H9 (cell line): ENCODE data around the gene DGLUCY. TPM values are rescaled to one million over a fixed set of nuclear protein-coding genes. Genes with fewer than 3 reads are reported as not detected.

Source experiments
- DNase-seq: peaks from one replicate; pipeline ENCODE4 v3.0.0-alpha.2; 2017
- H2AFZ ChIP-seq: one replicate; pipeline ENCODE4 v1.6.1; 2013; ENCODE audit warnings: mild to moderate bottlenecking, low read length, control low read depth, moderate library complexity
- H2AK5ac ChIP-seq: 2 replicates; pipeline ENCODE4 v1.6.1; 2013; ENCODE audit warnings: low read length, control low read depth, mixed read lengths; ENCODE audit not compliant: insufficient read length
- H2BK120ac ChIP-seq: one replicate; pipeline ENCODE4 v1.6.1; 2013; ENCODE audit warnings: low read depth, mild to moderate bottlenecking, low read length, control low read depth, inconsistent platforms; ENCODE audit not compliant: poor library complexity, severe bottlenecking
- H2BK12ac ChIP-seq: 2 replicates; pipeline ENCODE4 v1.6.1; 2013; ENCODE audit warnings: low read length, control low read depth, mixed read lengths, low read depth; ENCODE audit not compliant: insufficient read length
- H2BK15ac ChIP-seq: 2 replicates; pipeline ENCODE4 v1.6.1; 2013; ENCODE audit warnings: low read depth, low read length, control low read depth
- H2BK20ac ChIP-seq: one replicate; pipeline ENCODE4 v1.6.1; 2013; ENCODE audit warnings: low read depth, mild to moderate bottlenecking, low read length, control low read depth, inconsistent platforms; ENCODE audit not compliant: poor library complexity, severe bottlenecking
- H2BK5ac ChIP-seq: 2 replicates; pipeline ENCODE4 v1.6.1; 2013; ENCODE audit warnings: low read length, control low read depth, mixed read lengths; ENCODE audit not compliant: insufficient read length
- H3K14ac ChIP-seq: 2 replicates; pipeline ENCODE4 v1.6.1; 2013; ENCODE audit warnings: low read length, control low read depth; ENCODE audit not compliant: insufficient read depth
- H3K18ac ChIP-seq: 2 replicates; pipeline ENCODE4 v1.6.1; 2013; ENCODE audit warnings: low read depth, mild to moderate bottlenecking, mixed read lengths, low read length, control low read depth; ENCODE audit not compliant: insufficient read length
- H3K23ac ChIP-seq: 2 replicates; pipeline ENCODE4 v1.6.1; 2013; ENCODE audit warnings: low read length, control low read depth, mixed read lengths, low read depth; ENCODE audit not compliant: insufficient read length
- H3K23me2 ChIP-seq: 2 replicates; pipeline ENCODE4 v1.6.1; 2013; ENCODE audit warnings: low read depth, mild to moderate bottlenecking, mixed read lengths, low read length, control low read depth; ENCODE audit not compliant: insufficient read length, poor library complexity, severe bottlenecking
- H3K27ac ChIP-seq: 2 replicates; pipeline ENCODE4 v1.5.1; 2013; ENCODE audit warnings: low read length, control low read depth, mixed read lengths, low read depth; ENCODE audit not compliant: insufficient read length
- H3K27me3 ChIP-seq: 2 replicates; pipeline ENCODE4 v1.6.1; 2013; ENCODE audit warnings: low read length, control low read depth, inconsistent platforms; ENCODE audit not compliant: insufficient read depth
- H3K4ac ChIP-seq: 2 replicates; pipeline ENCODE4 v1.6.1; 2013; ENCODE audit warnings: low read depth, mild to moderate bottlenecking, control low read depth, inconsistent platforms, low read length, moderate library complexity
- H3K4me1 ChIP-seq: 2 replicates; pipeline ENCODE4 v1.6.1; 2013; ENCODE audit warnings: low read length, control low read depth, inconsistent platforms; ENCODE audit not compliant: insufficient read depth
- H3K4me2 ChIP-seq: 2 replicates; pipeline ENCODE4 v1.6.1; 2013; ENCODE audit warnings: low read length, control low read depth, mixed read lengths; ENCODE audit not compliant: insufficient read length, insufficient read depth
- H3K56ac ChIP-seq: 2 replicates; pipeline ENCODE4 v1.6.1; 2013; ENCODE audit warnings: low read depth, mild to moderate bottlenecking, mixed read lengths, low read length, control low read depth; ENCODE audit not compliant: insufficient read length
- H3K79me1 ChIP-seq: 2 replicates; pipeline ENCODE4 v1.6.1; 2013; ENCODE audit warnings: low read depth, mild to moderate bottlenecking, moderate library complexity, low read length, control low read depth, inconsistent platforms; ENCODE audit not compliant: insufficient read depth, poor library complexity, severe bottlenecking
- H3K79me2 ChIP-seq: 2 replicates; pipeline ENCODE4 v1.6.1; 2013; ENCODE audit warnings: low read length, control low read depth, inconsistent platforms; ENCODE audit not compliant: insufficient read depth
- H3K9ac ChIP-seq: 2 replicates; pipeline ENCODE4 v1.6.1; 2013; ENCODE audit warnings: low read length, control low read depth, mixed read lengths; ENCODE audit not compliant: insufficient read length; ENCODE audit errors: extremely low read depth
- H3K9me3 ChIP-seq: one replicate; pipeline ENCODE4 v1.6.1; 2013; ENCODE audit warnings: low read depth, low read length, inconsistent platforms; ENCODE audit not compliant: control insufficient read depth
- H3T11ph ChIP-seq: one replicate; pipeline ENCODE4 v1.6.1; 2013; ENCODE audit warnings: mild to moderate bottlenecking, low read length, control low read depth, inconsistent platforms
- H4K20me1 ChIP-seq: one replicate; pipeline ENCODE4 v1.6.1; 2013; ENCODE audit not compliant: control insufficient read depth, insufficient read length, insufficient read depth
- H4K5ac ChIP-seq: 2 replicates; pipeline ENCODE4 v1.6.1; 2013; ENCODE audit warnings: low read depth, mild to moderate bottlenecking, mixed read lengths, low read length, control low read depth; ENCODE audit not compliant: insufficient read length
- H4K8ac ChIP-seq: replicated peaks from 2 replicates; pipeline ENCODE4 v1.6.1; 2013; ENCODE audit warnings: low read length, control low read depth, mixed read lengths, low read depth; ENCODE audit not compliant: insufficient read length
- H4K91ac ChIP-seq: 2 replicates; pipeline ENCODE4 v1.6.1; 2013; ENCODE audit warnings: low read depth, mild to moderate bottlenecking, moderate library complexity, mixed read lengths, low read length, control low read depth; ENCODE audit not compliant: insufficient read length
- H3K27ac Mint-ChIP-seq, 3 experiments: 2 replicates in 2 of 3; 3 replicates in 1 of 3; pipeline ENCODE4 v1.8.0; 2020 to 2021; ENCODE audit warnings: mixed read lengths in 3 of 3, mild to moderate bottlenecking in 1 of 3, moderate library complexity in 1 of 3
- H3K27me3 Mint-ChIP-seq: 2 replicates; pipeline ENCODE4 v1.8.0; 2021; ENCODE audit warnings: low read depth, mild to moderate bottlenecking, moderate library complexity, mixed read lengths
- H3K36me3 Mint-ChIP-seq, 3 experiments: 2 replicates in 2 of 3; 3 replicates in 1 of 3; pipeline ENCODE4 v1.8.0; 2020 to 2021; ENCODE audit warnings: low read depth in 3 of 3, mixed read lengths in 3 of 3; ENCODE audit not compliant: insufficient read depth in 1 of 3
- H3K4me1 Mint-ChIP-seq, 2 experiments: 2 replicates each; pipeline ENCODE4 v1.8.0; 2020; ENCODE audit warnings: mixed read lengths in 2 of 2
- H3K4me3 Mint-ChIP-seq, 2 experiments: 2 replicates in 1 of 2; 3 replicates in 1 of 2; pipeline ENCODE4 v1.8.0; 2020 to 2021; ENCODE audit warnings: mild to moderate bottlenecking in 2 of 2, mixed read lengths in 2 of 2, moderate library complexity in 1 of 2
- H3K9me3 Mint-ChIP-seq, 2 experiments: 2 replicates in 1 of 2; 3 replicates in 1 of 2; pipeline ENCODE4 v1.8.0; 2020; ENCODE audit warnings: mild to moderate bottlenecking in 2 of 2, mixed read lengths in 2 of 2, moderate library complexity in 1 of 2
- CTCF ChIP-seq: fragments of 200-600 bp; sonication (generic); conservative IDR thresholded peaks from 3 replicates; pipeline ENCODE4 v1.8.0; 2021; ENCODE audit warnings: antibody characterized with exemption, mild to moderate bottlenecking
- WGBS: extraction: QIAGEN DNeasy Blood & Tissue Kit; methylation state at CpG from one replicate; pipeline ENCODE4 v1.1.7; 2013; ENCODE audit warnings: missing lambda C conversion rate, low lambda C conversion rate, mixed read lengths; ENCODE audit not compliant: insufficient read length; ENCODE audit errors: extremely low coverage; 5-methylcytosine and 5-hydroxymethylcytosine counted together
- total RNA-seq: library from RNA; stranded (reverse); gene quantifications from 2 replicates; pipeline ENCODE4 v1.2.1, GENCODE V29; 2021

DGLUCY gene
- total RNA-seq, 1 experiment from 2014 or later: 29.6 TPM

- Histone ChIP-seq H3T11ph (no peak overlapping the region), H3K23ac (no peak overlapping the region), H4K20me1 (no peaks in the 10 kb centered on the region), H4K5ac (no peak overlapping the region), H3K18ac (no peak overlapping the region), H4K8ac (no peak overlapping the region), H3K79me2 (no peaks in the 10 kb centered on the region), H2BK20ac (no peak overlapping the region), H3K9me3 (no peaks in the 10 kb centered on the region), H3K56ac (no peak overlapping the region), H3K4ac (no peak overlapping the region), H2BK15ac (no peak overlapping the region), H3K4me2 (peak overlapping the region; percentile 58), H2BK5ac (no peak overlapping the region), H2BK120ac (no peak overlapping the region), H2AK5ac (no peak overlapping the region), H4K91ac (no peak overlapping the region), H3K79me1 (no peaks in the 10 kb centered on the region), H3K27ac (no peak overlapping the region), H2AFZ (no peak overlapping the region), H3K14ac (no peak overlapping the region), H3K23me2 (peaks cover 3% of the 10 kb centered on the region), H2BK12ac (no peak overlapping the region), H3K27me3 (no peaks in the 10 kb centered on the region; the same call in 1 of the 2 replicates), H3K4me1 (peaks cover 2% of the 10 kb centered on the region; the same call in 1 of the 2 replicates), H3K9ac (no peak overlapping the region)
- Mint-ChIP-seq H3K4me3 (peak overlapping the region; percentile 70 to 82), H3K27me3 (peaks cover 49% of the 10 kb centered on the region), H3K4me1 (peaks cover 24 to 26% of the 10 kb centered on the region in 2 experiments), H3K36me3 (no peaks in the 10 kb centered on the region), H3K9me3 (no peaks in the 10 kb centered on the region), H3K27ac (no peak overlapping the region; a peak in 1 of 7 replicates)
- DNase-seq: no peak
- TF ChIP-seq CTCF: no peak
- no CpG with 5 or more reads among the region's 3 CpGs for WGBS
Observed at GRCh38 chr14:91254461-91254860, 140.6 kb downstream of the DGLUCY start.
